Esophagus squamous epithelium (tissue), 4 donors: ENCODE results near the gene RASSF7.

Experiments used
- CTCF ChIP-seq, 6 experiments: fragments of 450-650 bp in 4 of 6; fragments of 200-600 bp in 2 of 6; sonication (generic) in 2 of 6; IDR thresholded peaks; one replicate each; pipeline ENCODE4 v1.5.1; 2016 to 2019; ENCODE audit warnings: antibody characterized with exemption in 6 of 6, mild to moderate bottlenecking in 4 of 6, moderate library complexity in 4 of 6
- POLR2A ChIP-seq, 4 donors: fragments of 450-650 bp; IDR thresholded peaks; one replicate each; pipeline ENCODE4 v1.6.1; 2017; ENCODE audit warnings: antibody characterized with exemption in 4 of 4, mild to moderate bottlenecking in 4 of 4, moderate library complexity in 3 of 4

- TF ChIP-seq POLR2A (IDR thresholded peaks at IDR 0.05): no peak
- no peak for TF ChIP-seq CTCF (IDR thresholded peaks at IDR 0.05)
These were observed 27.7 kb upstream of the RASSF7 start for GRCh38 chr11:532986-533585.
